GM21367 (cell line): ENCODE measurements around the gene EML4.
A peak's percentile ranks its signal among the peaks of the same experiment; 100 is the strongest.
"Not testable (repeated sequence)": the region's sequence is repeated elsewhere in the genome, so short reads cannot be mapped to it uniquely, and the experiment has no call there.

Experiments
- ATAC-seq: cut with Tn5 transposase; IDR thresholded peaks from one replicate; pipeline ENCODE4 v1.9.1; 2021; ENCODE audit not compliant: unreplicated experiment

The EML4 gene

DNA sequence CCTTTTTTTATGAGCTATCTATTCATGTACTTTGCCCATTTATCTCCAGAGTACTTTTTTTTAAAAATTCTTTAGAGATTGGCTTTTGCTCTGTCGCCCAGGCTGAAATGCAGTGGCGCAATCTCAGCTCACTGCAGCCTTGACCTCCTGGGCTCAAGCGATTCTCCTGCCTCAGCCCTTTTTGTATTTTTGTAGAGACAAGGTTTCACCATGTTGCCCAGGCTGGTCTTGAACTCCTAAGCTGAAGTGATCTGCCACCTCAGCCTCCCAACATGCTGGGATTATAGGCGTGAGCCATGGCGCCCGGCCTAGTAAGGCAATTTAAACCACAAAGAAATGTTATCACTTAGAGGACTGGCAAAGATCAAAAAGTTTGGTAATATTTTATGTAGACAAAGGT lies 177.7 kb downstream of the EML4 start:
- ATAC-seq = not testable (repeated sequence)

GRCh38 chr2:42347518-42347917 lies 178.4 kb downstream of the EML4 start:
- ATAC-seq = not testable (repeated sequence)

- no peak for ATAC-seq
Measured at GRCh38 chr2:42348113-42348805, 179.1 kb downstream of the EML4 start.

DNA sequence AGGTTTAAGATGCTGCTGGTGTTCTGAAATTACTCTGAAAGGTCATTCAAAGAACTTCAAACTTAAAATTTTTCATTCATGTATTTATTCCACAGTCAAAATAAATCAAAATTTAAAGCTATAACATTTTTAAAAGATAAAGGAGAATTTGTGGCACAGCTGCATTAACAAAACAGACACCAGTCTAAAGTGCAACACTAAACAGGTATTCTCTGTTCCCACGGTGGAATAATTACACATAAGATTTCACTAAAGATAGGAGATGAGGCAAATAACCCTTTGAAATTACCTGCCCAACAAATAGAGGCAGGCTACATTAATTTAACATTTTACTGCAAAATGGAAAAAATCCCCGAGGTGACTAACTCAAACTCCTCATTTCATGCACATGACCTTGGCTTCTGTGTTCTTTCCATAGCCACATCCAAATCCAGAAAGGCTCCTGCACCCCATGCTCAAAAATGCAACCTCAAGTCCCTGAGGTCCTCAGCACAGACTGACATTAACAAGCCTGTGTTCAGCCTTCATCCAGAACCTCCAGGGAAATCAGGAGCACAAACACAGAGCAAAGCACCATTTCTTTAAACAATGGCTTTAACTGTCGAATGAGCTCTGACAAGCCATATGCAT lies 181.4 kb downstream of the EML4 start:
- ATAC-seq = no peak

GRCh38 chr2:42351864-42352263 lies 182.7 kb downstream of the EML4 start:
- ATAC-seq = no peak

- ATAC-seq = no peak
Measured at GRCh38 chr2:42353792-42354429, 184.8 kb downstream of the EML4 start.

- ATAC-seq = peak; percentile 24
Measured at GRCh38 chr2:42359304-42359964, 190.3 kb downstream of the EML4 start.

DNA sequence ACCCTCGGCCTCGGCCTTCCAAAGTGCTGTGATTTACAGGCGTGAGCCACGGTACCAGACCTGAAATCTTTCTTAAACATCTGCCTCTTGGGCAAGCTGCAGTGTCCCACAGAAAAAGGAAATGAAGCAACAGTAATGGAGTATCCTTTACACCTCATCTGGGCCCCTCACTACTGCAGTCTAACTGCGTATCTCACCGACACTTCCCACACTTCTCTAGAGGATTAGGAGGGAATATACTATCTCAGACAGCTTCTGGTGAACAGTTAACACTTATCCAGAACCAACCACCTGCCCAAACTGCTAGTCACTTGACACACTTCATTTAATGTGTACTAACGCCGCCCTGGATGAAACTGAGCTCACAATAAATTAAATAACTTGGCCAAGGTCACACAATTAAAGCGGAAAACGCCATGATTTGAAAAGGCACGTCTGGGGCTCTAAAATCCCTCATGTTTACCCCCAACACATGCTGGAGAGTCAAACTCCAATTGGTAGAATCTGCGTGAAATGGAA lies 190.9 kb downstream of the EML4 start:
- ATAC-seq = no peak

- ATAC-seq = no peak
Measured at GRCh38 chr2:42360493-42360889, 191.3 kb downstream of the EML4 start.

DNA sequence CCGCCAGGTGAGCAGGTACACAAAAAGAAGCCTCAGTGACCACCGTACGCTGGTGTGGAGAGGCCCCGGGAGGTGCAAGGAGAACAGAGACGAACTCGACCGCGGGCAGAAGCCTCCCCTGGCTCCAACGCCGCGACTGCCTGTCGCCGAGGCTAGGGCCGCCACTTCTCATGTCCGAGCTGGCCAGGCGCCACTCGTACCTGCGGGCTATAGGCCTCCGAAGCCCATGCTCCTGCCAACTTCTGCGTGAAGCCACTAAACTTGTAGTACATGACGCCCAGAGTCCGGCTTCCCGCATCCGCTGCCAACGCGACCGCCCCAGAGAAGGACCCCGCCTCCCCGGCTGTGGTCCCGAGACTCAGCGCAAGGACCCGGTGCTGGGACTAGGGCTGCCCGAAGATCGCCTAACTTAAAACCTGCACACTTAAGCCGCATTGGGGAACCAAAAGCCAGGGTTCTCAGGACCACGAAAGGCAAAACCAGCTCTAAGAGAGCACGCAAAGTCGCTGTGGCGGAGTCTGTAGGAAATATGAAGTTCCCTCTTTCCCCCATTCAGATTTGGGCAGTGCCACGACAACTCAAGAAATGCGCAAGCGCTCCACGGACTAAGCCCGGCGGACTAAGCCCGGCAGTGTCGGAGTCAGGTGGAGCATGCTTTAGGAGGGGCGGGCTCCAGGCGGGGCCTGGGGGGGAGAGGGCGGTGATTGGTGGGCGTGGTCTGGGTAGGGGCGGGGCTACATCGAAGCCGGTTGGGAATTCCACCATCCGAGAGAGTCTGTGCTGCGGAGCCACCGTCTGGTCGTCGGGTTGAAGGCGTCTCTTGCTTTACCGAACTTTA lies 192.0 kb downstream of the EML4 start, which contains the start of gene COX7A2L:
COX7A2L (minus strand) TSS at position 328 of the 838 bp plus-strand sequence; CDS start at position 272, 56 bp downstream.
- ATAC-seq = peak; percentile 76

- no peak for ATAC-seq
Measured at GRCh38 chr2:42361728-42362283, 192.7 kb downstream of the EML4 start.

DNA sequence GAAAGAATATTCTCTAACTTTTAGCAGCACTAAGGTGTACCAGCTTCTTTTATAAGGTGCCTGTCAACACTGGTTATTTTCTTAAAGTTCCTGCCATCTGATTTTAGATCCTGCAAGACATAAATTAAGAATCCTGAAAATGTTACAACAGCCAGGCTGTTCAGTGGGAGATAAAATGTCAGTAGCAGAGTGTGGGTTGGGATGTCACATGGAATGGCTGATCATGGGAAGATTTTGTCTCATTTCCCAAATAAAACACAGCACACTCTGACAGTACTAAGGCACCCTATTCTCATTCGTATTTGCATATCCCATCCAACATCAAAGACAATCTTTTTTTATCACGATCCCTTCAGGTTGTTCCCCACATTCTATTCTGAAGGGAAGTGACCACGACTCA lies 194.3 kb downstream of the EML4 start:
- ATAC-seq = no peak

DNA sequence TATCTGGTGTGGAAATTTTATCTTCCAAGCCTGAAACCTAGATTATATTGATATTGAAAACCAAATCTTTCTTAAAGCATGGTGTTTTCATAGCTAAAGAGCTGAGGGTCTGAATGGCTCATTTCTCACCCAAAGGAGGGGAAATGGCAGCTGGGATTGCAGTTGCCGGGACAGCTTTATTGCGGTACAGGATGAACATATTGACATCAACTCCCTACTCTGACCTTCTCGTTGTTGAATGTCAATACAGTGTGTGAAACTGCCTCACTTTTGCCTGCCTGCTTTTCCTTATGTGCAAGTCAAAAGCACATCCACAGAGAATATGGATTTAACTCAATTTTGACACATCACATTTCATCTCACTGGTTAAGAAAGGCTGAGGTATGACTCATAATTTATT lies 195.5 kb downstream of the EML4 start:
- no peak for ATAC-seq

DNA sequence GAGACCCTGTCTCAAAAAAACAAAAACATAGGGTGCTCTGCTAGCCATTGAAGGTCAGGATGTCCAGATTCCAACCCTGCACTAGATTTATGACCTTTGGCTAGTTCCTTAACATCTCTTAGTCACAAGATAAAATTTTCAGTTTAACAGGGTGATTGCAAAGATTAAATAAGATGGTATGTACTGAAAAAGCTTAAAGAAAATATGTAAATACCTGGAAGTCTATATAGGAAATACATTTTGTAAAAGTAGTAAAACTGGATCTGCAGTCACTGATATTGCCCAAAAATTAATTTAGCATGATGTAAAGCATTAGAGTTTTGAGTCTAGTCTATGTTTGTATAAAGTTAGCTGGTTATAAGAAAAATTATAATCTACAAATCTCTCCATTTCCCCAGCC lies 197.3 kb downstream of the EML4 start:
- no peak for ATAC-seq

- ATAC-seq = no peak
Measured at GRCh38 chr2:42367835-42368234, 198.7 kb downstream of the EML4 start.

DNA sequence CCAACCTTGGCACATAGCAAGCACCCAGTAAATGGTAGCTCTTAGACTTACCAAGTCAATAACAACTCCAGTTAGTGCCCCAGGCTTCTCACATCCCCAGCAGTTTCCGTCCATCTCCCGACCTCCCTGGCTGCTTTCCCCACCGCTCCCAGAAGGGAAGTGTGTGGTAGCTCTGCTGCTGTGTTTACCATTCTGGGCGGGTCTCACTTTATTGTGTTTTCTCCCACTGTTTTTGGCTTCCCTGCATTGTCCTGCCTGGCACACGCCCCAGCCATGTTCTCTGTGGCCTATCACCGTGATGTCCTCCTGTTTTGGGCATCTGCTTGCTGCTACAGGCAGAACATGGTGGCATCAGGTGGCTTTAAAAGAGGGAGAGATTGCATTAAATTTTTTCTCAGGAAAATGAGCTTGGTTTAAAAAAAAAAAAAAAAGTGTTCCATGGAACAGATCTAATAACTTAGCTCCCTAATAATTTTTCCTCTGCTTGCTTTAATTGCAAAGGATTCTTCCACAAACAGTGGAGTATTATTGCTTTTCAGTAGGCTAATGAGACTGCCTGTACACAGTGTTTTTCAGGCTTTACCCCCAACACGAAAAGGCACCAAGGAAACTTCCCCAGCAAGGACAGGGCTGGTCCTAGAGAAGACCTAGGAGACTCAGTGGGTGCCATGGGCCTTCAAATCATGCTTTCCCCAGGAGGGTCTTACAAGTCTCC lies 199.8 kb downstream of the EML4 start:
- no peak for ATAC-seq

- ATAC-seq = no peak
Measured at GRCh38 chr2:42369532-42370229, 200.5 kb downstream of the EML4 start.

DNA sequence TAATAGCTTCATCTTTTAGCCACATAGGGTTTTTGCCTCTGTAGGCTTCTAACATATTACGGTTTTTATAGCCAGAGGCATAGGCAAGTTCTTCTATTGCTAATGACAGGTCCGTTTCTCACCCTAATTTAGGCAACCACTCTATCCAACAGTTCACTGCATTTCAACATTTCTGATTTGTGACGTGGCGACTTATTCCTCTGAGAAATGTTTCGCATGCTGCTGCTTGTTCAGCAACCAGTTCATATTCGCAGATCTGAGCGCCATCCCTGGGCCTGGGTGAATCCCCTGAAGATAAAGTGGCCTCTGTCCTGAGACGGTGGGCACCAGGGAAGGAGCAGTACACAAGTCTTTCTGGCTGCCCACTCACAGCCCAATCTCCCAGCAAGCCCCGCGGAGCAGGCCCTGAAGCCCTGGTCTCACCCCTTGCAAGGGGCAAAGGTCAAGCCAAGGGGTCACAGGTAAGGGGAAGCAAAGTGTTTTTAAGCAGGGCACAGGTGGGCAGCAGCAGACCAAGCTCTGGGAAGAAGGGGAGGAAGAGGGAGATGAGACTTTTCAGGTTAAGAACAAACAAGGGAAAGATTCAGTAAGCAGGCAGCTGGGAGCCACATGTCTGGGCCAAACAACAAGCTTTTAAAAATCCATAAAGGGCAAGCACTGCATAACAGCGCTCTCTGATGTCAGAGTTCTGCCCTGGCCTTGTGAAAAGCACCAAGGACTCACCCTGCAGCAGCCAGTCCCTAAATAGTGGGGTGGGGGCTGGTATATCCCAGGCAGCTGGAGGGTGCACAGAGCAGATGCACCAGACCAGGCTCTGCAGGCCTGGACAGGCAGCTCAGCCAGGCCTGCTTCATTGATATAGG lies 202.7 kb downstream of the EML4 start:
- ATAC-seq = no peak
